ENCODE measurements around the gene SLC35E3. TPM values are rescaled to one million over a fixed set of nuclear protein-coding genes. Genes with fewer than 3 reads are reported as not detected.

The SLC35E3 gene
- total and polyA plus RNA-seq, 2 experiments from 2014 or later, result 6.9 to 25.4 TPM

- Histone ChIP-seq H3K4me3 (no peak overlapping the region), H3K27ac (no peak overlapping the region), H3K36me3 (peaks cover 9% of the 10 kb centered on the region), H3K4me1 (ENCODE audit: low read depth) (no peaks in the 10 kb centered on the region), H3K9me3 (ENCODE audit: low read depth) (no peaks in the 10 kb centered on the region), H3K27me3 (no peaks in the 10 kb centered on the region)
- no peak for DNase-seq (ENCODE audit: low read depth in 1 of 2, low spot score in 1 of 2)
- TF ChIP-seq, protein P1, sequence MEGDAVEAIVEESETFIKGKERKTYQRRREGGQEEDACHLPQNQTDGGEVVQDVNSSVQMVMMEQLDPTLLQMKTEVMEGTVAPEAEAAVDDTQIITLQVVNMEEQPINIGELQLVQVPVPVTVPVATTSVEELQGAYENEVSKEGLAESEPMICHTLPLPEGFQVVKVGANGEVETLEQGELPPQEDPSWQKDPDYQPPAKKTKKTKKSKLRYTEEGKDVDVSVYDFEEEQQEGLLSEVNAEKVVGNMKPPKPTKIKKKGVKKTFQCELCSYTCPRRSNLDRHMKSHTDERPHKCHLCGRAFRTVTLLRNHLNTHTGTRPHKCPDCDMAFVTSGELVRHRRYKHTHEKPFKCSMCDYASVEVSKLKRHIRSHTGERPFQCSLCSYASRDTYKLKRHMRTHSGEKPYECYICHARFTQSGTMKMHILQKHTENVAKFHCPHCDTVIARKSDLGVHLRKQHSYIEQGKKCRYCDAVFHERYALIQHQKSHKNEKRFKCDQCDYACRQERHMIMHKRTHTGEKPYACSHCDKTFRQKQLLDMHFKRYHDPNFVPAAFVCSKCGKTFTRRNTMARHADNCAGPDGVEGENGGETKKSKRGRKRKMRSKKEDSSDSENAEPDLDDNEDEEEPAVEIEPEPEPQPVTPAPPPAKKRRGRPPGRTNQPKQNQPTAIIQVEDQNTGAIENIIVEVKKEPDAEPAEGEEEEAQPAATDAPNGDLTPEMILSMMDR (IDR thresholded peaks at IDR 0.05; ENCODE audit: low read depth, low read length), result no peak
Measured at GRCh38 chr12:68768431-68768939, 22.5 kb downstream of the SLC35E3 start.

GRCh38 chr12:68769941-68770340, 24.0 kb downstream of the SLC35E3 start:
- Histone ChIP-seq H3K27me3 (no peaks in the 10 kb centered on the region), H3K4me3 (no peak overlapping the region), H3K27ac (no peak overlapping the region), H3K9me3 (ENCODE audit: low read depth) (no peaks in the 10 kb centered on the region), H3K36me3 (peaks cover 9% of the 10 kb centered on the region), H3K4me1 (ENCODE audit: low read depth) (no peaks in the 10 kb centered on the region)
- TF ChIP-seq, protein P1 (IDR thresholded peaks at IDR 0.05; ENCODE audit: low read depth, low read length), result no peak
- no peak for DNase-seq (ENCODE audit: low read depth in 1 of 2, low spot score in 1 of 2)

DNA sequence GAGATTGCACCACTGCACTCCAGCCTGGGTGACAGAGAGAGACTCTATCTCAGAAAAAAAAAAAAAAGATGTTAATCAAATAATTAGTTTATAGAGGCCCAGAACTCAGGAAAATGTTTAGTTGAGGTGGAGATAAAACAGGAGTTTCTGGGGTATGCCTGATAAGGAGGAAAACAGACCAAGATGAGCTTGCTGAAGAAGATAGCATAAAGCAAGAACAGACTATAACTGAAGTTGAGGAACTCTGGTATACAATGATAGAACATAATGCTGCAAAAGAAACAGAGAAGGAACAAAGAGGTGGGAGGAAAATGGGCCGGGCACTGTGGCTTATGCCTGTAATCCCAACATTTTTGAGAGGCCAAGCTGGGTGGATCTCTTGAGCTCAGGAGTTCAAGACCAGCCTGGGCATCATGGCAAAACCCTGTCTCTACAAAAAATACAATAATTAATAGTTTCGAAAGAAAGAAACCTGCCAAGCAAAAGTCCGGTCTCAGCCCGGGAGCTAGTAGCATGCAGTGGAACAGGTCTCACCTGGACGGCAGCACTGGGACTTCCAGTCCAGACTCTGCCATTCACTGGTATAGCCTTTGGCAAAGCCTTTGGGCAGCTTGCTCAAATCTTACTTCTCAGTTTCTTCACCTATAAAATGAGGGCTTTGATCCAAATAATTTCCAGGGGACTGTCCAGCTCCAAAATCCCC, 25.4 kb downstream of the SLC35E3 start:
- TF ChIP-seq, protein P1 (IDR thresholded peaks at IDR 0.05; ENCODE audit: low read depth, low read length), result no peak
- no peaks in the 10 kb centered on the region for H3K9me3 ChIP-seq (ENCODE audit: low read depth)
- DNase-seq (ENCODE audit: low read depth in 1 of 2, low spot score in 1 of 2), result no peak
- no peaks in the 10 kb centered on the region for H3K27me3 ChIP-seq
- no peaks in the 10 kb centered on the region for H3K4me1 ChIP-seq (ENCODE audit: low read depth)
- peaks cover 7% of the 10 kb centered on the region for H3K36me3 ChIP-seq
- no peak overlapping the region for H3K27ac ChIP-seq
- no peak overlapping the region for H3K4me3 ChIP-seq

GRCh38 chr12:68772714-68773113, 26.7 kb downstream of the SLC35E3 start:
- no peaks in the 10 kb centered on the region for H3K36me3 ChIP-seq
- H3K4me1 ChIP-seq (ENCODE audit: low read depth), result no peaks in the 10 kb centered on the region
- no peak overlapping the region for H3K4me3 ChIP-seq
- H3K27ac ChIP-seq, result no peak overlapping the region
- H3K9me3 ChIP-seq (ENCODE audit: low read depth), result no peaks in the 10 kb centered on the region
- TF ChIP-seq, protein P1 (IDR thresholded peaks at IDR 0.05; ENCODE audit: low read depth, low read length), result no peak
- DNase-seq (ENCODE audit: low read depth in 1 of 2, low spot score in 1 of 2), result no peak
- H3K27me3 ChIP-seq, result no peaks in the 10 kb centered on the region

DNA sequence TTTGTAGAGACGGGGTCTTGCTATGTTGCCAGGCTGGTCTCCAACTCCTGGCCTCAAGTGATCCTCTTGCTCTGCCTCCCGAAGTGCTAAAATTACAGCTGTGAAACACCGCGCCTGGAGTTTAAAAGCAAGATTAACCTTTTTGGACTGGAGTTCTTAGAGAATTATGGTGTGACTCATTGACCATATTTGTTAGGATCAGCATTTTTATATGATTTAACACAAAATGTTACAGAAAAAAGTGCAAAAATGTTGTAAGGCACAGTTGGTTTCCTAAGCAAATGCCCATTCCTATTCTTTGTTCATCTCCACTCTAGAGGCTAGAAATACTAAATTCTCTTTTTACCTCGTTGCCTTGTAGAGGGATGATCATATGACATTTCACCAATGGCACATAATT, 27.6 kb downstream of the SLC35E3 start:
- H3K36me3 ChIP-seq, result no peaks in the 10 kb centered on the region
- no peaks in the 10 kb centered on the region for H3K27me3 ChIP-seq
- H3K27ac ChIP-seq, result no peak overlapping the region
- H3K4me3 ChIP-seq, result no peak overlapping the region
- TF ChIP-seq, protein P1 (IDR thresholded peaks at IDR 0.05; ENCODE audit: low read depth, low read length), result no peak
- no peaks in the 10 kb centered on the region for H3K4me1 ChIP-seq (ENCODE audit: low read depth)
- no peak for DNase-seq (ENCODE audit: low read depth in 1 of 2, low spot score in 1 of 2)
- no peaks in the 10 kb centered on the region for H3K9me3 ChIP-seq (ENCODE audit: low read depth)

All from cardiac muscle cell (in vitro differentiated cells and primary cell).